Measurements from ENCODE around the gene ADISSP.

GRCh38 chr20:3724356-3724755 lies 43.2 kb downstream of the ADISSP start:
- TF ChIP-seq CTCF (conservative IDR thresholded peaks at IDR 0.05; ENCODE audit: low read depth in 2 of 2) (no peak), EZH2 (IDR thresholded peaks at IDR 0.05; ENCODE audit: low read depth, unreplicated experiment) (no peak)

Measured in GM23338 (cell line).